Measurements from ENCODE around the gene CRLF2.
A peak's percentile ranks its signal among the peaks of the same experiment; 100 is the strongest.
"Not testable (repeated sequence)": the region's sequence is repeated elsewhere in the genome, so short reads cannot be mapped to it uniquely, and the experiment has no call there.

Gene CRLF2

GRCh38 chrX:1213971-1214370, 1.5 kb upstream of the CRLF2 start:
- peak; percentile 15 for DNase-seq

GRCh38 chrX:1210844-1211243, 1.6 kb downstream of the CRLF2 start:
- no peak for DNase-seq

GRCh38 chrX:1207496-1208025, 4.9 kb downstream of the CRLF2 start:
- peak; percentile 34 for DNase-seq

GRCh38 chrX:1205681-1206611, 6.5 kb downstream of the CRLF2 start:
- DNase-seq, result peak; percentile 43

GRCh38 chrX:1202251-1202650, 10.2 kb downstream of the CRLF2 start:
- peak; percentile 9 for DNase-seq

GRCh38 chrX:1196436-1196835, 16.0 kb downstream of the CRLF2 start:
- DNase-seq, result peak; percentile 14

GRCh38 chrX:1192196-1192595, 20.3 kb downstream of the CRLF2 start:
- DNase-seq, result not testable (repeated sequence)

GRCh38 chrX:1190596-1191145, 21.8 kb downstream of the CRLF2 start:
- no peak for DNase-seq

- peak; percentile 59 for DNase-seq
Measured at GRCh38 chrX:1185561-1185960, 26.9 kb downstream of the CRLF2 start.

- no peak for DNase-seq
Measured at GRCh38 chrX:1182211-1182610, 30.2 kb downstream of the CRLF2 start.

- DNase-seq, result peak; percentile 12
Measured at GRCh38 chrX:1181661-1182060, 30.8 kb downstream of the CRLF2 start.

GRCh38 chrX:1181170-1181569, 31.3 kb downstream of the CRLF2 start:
- peak; percentile 12 for DNase-seq

- DNase-seq, result peak; percentile 30
Measured at GRCh38 chrX:1178580-1179057, 33.8 kb downstream of the CRLF2 start.

- DNase-seq, result peak; percentile 24
Measured at GRCh38 chrX:1176531-1177320, 35.7 kb downstream of the CRLF2 start.

- DNase-seq, result peak; percentile 22
Measured at GRCh38 chrX:1174609-1175545, 37.6 kb downstream of the CRLF2 start.

GRCh38 chrX:1173435-1173834, 39.0 kb downstream of the CRLF2 start:
- not testable (repeated sequence) for DNase-seq

GRCh38 chrX:1172496-1172895, 40.0 kb downstream of the CRLF2 start:
- DNase-seq, result no peak

- not testable (repeated sequence) for DNase-seq
Measured at GRCh38 chrX:1171915-1172314, 40.5 kb downstream of the CRLF2 start.

- no peak for DNase-seq
Measured at GRCh38 chrX:1170243-1170642, 42.2 kb downstream of the CRLF2 start.

- DNase-seq, result no peak
Measured at GRCh38 chrX:1169189-1169588, 43.3 kb downstream of the CRLF2 start.

GRCh38 chrX:1167918-1168481, 44.4 kb downstream of the CRLF2 start:
- DNase-seq, result no peak

GRCh38 chrX:1167466-1167865, 45.0 kb downstream of the CRLF2 start:
- DNase-seq, result no peak

All from stimulated activated CD8-positive, alpha-beta memory T cell treated with anti-CD3 and anti-CD28 coated beads, Interleukin-4, amount 100 ng/mL, for 48 hours (primary cell).